ENCODE results near the gene AMPD3.
"Not testable (repeated sequence)": the region's sequence is repeated elsewhere in the genome, so short reads cannot be mapped to it uniquely, and the experiment has no call there.

The AMPD3 gene

GRCh38 chr11:10415817-10416392 lies 39.2 kb upstream of the AMPD3 start:
- Histone ChIP-seq H3K9me3 (replicated peaks; ENCODE audit: low read length) (no peaks in the 10 kb centered on the region), H3K9ac (ENCODE audit: low read depth, low read length) (no peak overlapping the region), H3K4me2 (ENCODE audit: low read length) (no peak overlapping the region), H3K4me3 (ENCODE audit: low read length) (no peak overlapping the region), H3K27me3 (ENCODE audit: control insufficient read depth, insufficient read depth, low read length) (no peaks in the 10 kb centered on the region), H3K36me3 (ENCODE audit: insufficient read depth, low read length) (no peaks in the 10 kb centered on the region), H3K4me1 (ENCODE audit: control insufficient read depth, insufficient read depth, low read length) (peaks cover 10% of the 10 kb centered on the region)

- Histone ChIP-seq H3K27me3 (ENCODE audit: control insufficient read depth, insufficient read depth, low read length) (no peaks in the 10 kb centered on the region), H3K36me3 (ENCODE audit: insufficient read depth, low read length) (no peaks in the 10 kb centered on the region), H3K9me3 (replicated peaks; ENCODE audit: low read length) (no peaks in the 10 kb centered on the region), H3K4me1 (ENCODE audit: control insufficient read depth, insufficient read depth, low read length) (peaks cover 10% of the 10 kb centered on the region), H3K4me2 (ENCODE audit: low read length) (peak overlapping the region; percentile 67), H3K4me3 (ENCODE audit: low read length) (no peak overlapping the region), H3K9ac (ENCODE audit: low read depth, low read length) (peak overlapping the region; percentile 3)
Observed at GRCh38 chr11:10418259-10418949, 36.7 kb upstream of the AMPD3 start.

GRCh38 chr11:10418950-10419310 lies 36.1 kb upstream of the AMPD3 start:
- H3K9ac ChIP-seq (ENCODE audit: low read depth, low read length): peak overlapping the region; percentile 3
- H3K27me3 ChIP-seq (ENCODE audit: control insufficient read depth, insufficient read depth, low read length): no peaks in the 10 kb centered on the region
- H3K4me2 ChIP-seq (ENCODE audit: low read length): peak overlapping the region; percentile 67
- no peak overlapping the region for H3K4me3 ChIP-seq (ENCODE audit: low read length)
- H3K36me3 ChIP-seq (ENCODE audit: insufficient read depth, low read length): no peaks in the 10 kb centered on the region
- peaks cover 10% of the 10 kb centered on the region for H3K4me1 ChIP-seq (ENCODE audit: control insufficient read depth, insufficient read depth, low read length)
- H3K9me3 ChIP-seq (replicated peaks; ENCODE audit: low read length): no peaks in the 10 kb centered on the region

GRCh38 chr11:10426475-10426874 lies 28.6 kb upstream of the AMPD3 start:
- Histone ChIP-seq H3K4me1 (ENCODE audit: control insufficient read depth, insufficient read depth, low read length) (peaks cover 4% of the 10 kb centered on the region), H3K36me3 (ENCODE audit: insufficient read depth, low read length) (no peaks in the 10 kb centered on the region), H3K4me2 (ENCODE audit: low read length) (no peak overlapping the region), H3K9ac (ENCODE audit: low read depth, low read length) (no peak overlapping the region), H3K27me3 (ENCODE audit: control insufficient read depth, insufficient read depth, low read length) (no peaks in the 10 kb centered on the region), H3K9me3 (replicated peaks; ENCODE audit: low read length) (no peaks in the 10 kb centered on the region), H3K4me3 (ENCODE audit: low read length) (no peak overlapping the region)

GRCh38 chr11:10428453-10428852 lies 26.6 kb upstream of the AMPD3 start:
- Histone ChIP-seq H3K4me2 (ENCODE audit: low read length) (no peak overlapping the region), H3K27me3 (ENCODE audit: control insufficient read depth, insufficient read depth, low read length) (no peaks in the 10 kb centered on the region), H3K4me3 (ENCODE audit: low read length) (no peak overlapping the region), H3K4me1 (ENCODE audit: control insufficient read depth, insufficient read depth, low read length) (peaks cover 4% of the 10 kb centered on the region), H3K9me3 (replicated peaks; ENCODE audit: low read length) (no peaks in the 10 kb centered on the region), H3K36me3 (ENCODE audit: insufficient read depth, low read length) (no peaks in the 10 kb centered on the region), H3K9ac (ENCODE audit: low read depth, low read length) (no peak overlapping the region)

- Histone ChIP-seq H3K9me3 (replicated peaks; ENCODE audit: low read length) (no peaks in the 10 kb centered on the region), H3K4me2 (ENCODE audit: low read length) (no peak overlapping the region), H3K4me1 (ENCODE audit: control insufficient read depth, insufficient read depth, low read length) (peaks cover 4% of the 10 kb centered on the region), H3K36me3 (ENCODE audit: insufficient read depth, low read length) (no peaks in the 10 kb centered on the region), H3K9ac (ENCODE audit: low read depth, low read length) (no peak overlapping the region), H3K27me3 (ENCODE audit: control insufficient read depth, insufficient read depth, low read length) (no peaks in the 10 kb centered on the region), H3K4me3 (ENCODE audit: low read length) (no peak overlapping the region)
Observed at GRCh38 chr11:10429526-10429925, 25.5 kb upstream of the AMPD3 start.

GRCh38 chr11:10432493-10432892 lies 22.6 kb upstream of the AMPD3 start:
- H3K4me3 ChIP-seq (ENCODE audit: low read length): no peak overlapping the region
- no peaks in the 10 kb centered on the region for H3K27me3 ChIP-seq (ENCODE audit: control insufficient read depth, insufficient read depth, low read length)
- H3K9ac ChIP-seq (ENCODE audit: low read depth, low read length): no peak overlapping the region
- H3K36me3 ChIP-seq (ENCODE audit: insufficient read depth, low read length): no peaks in the 10 kb centered on the region
- no peaks in the 10 kb centered on the region for H3K4me1 ChIP-seq (ENCODE audit: control insufficient read depth, insufficient read depth, low read length)
- no peak overlapping the region for H3K4me2 ChIP-seq (ENCODE audit: low read length)
- H3K9me3 ChIP-seq (replicated peaks; ENCODE audit: low read length): no peaks in the 10 kb centered on the region

- Histone ChIP-seq H3K4me3 (ENCODE audit: low read length) (no peak overlapping the region), H3K9ac (ENCODE audit: low read depth, low read length) (no peak overlapping the region), H3K4me2 (ENCODE audit: low read length) (no peak overlapping the region), H3K9me3 (replicated peaks; ENCODE audit: low read length) (no peaks in the 10 kb centered on the region), H3K27me3 (ENCODE audit: control insufficient read depth, insufficient read depth, low read length) (no peaks in the 10 kb centered on the region), H3K4me1 (ENCODE audit: control insufficient read depth, insufficient read depth, low read length) (no peaks in the 10 kb centered on the region), H3K36me3 (ENCODE audit: insufficient read depth, low read length) (no peaks in the 10 kb centered on the region)
Observed at GRCh38 chr11:10432971-10433370, 22.1 kb upstream of the AMPD3 start.

- Histone ChIP-seq H3K36me3 (ENCODE audit: insufficient read depth, low read length) (no peaks in the 10 kb centered on the region), H3K4me3 (ENCODE audit: low read length) (no peak overlapping the region), H3K9ac (ENCODE audit: low read depth, low read length) (no peak overlapping the region), H3K9me3 (replicated peaks; ENCODE audit: low read length) (no peaks in the 10 kb centered on the region), H3K4me2 (ENCODE audit: low read length) (no peak overlapping the region), H3K27me3 (ENCODE audit: control insufficient read depth, insufficient read depth, low read length) (no peaks in the 10 kb centered on the region), H3K4me1 (ENCODE audit: control insufficient read depth, insufficient read depth, low read length) (no peaks in the 10 kb centered on the region)
Observed at GRCh38 chr11:10436224-10436623, 18.8 kb upstream of the AMPD3 start.

GRCh38 chr11:10436683-10437082 lies 18.4 kb upstream of the AMPD3 start:
- not testable (repeated sequence) for H3K36me3 ChIP-seq (ENCODE audit: insufficient read depth, low read length); H3K4me1 ChIP-seq (ENCODE audit: control insufficient read depth, insufficient read depth, low read length); H3K9ac ChIP-seq (ENCODE audit: low read depth, low read length)

GRCh38 chr11:10438458-10438857 lies 16.6 kb upstream of the AMPD3 start:
- no peaks in the 10 kb centered on the region for H3K4me1 ChIP-seq (ENCODE audit: control insufficient read depth, insufficient read depth, low read length)
- no peaks in the 10 kb centered on the region for H3K9me3 ChIP-seq (replicated peaks; ENCODE audit: low read length)
- no peaks in the 10 kb centered on the region for H3K27me3 ChIP-seq (ENCODE audit: control insufficient read depth, insufficient read depth, low read length)
- no peak overlapping the region for H3K9ac ChIP-seq (ENCODE audit: low read depth, low read length)
- no peaks in the 10 kb centered on the region for H3K36me3 ChIP-seq (ENCODE audit: insufficient read depth, low read length)
- no peak overlapping the region for H3K4me3 ChIP-seq (ENCODE audit: low read length)
- no peak overlapping the region for H3K4me2 ChIP-seq (ENCODE audit: low read length)

More at GRCh38 chr11:10436683-10437082, 18.4 kb upstream of the AMPD3 start:
- not testable (repeated sequence) for H3K27me3 ChIP-seq (ENCODE audit: control insufficient read depth, insufficient read depth, low read length); H3K9me3 ChIP-seq (replicated peaks; ENCODE audit: low read length); H3K4me3 ChIP-seq (ENCODE audit: low read length); H3K4me2 ChIP-seq (ENCODE audit: low read length)

GRCh38 chr11:10439351-10439750 lies 15.7 kb upstream of the AMPD3 start:
- Histone ChIP-seq H3K4me2 (ENCODE audit: low read length) (no peak overlapping the region), H3K36me3 (ENCODE audit: insufficient read depth, low read length) (no peaks in the 10 kb centered on the region), H3K4me1 (ENCODE audit: control insufficient read depth, insufficient read depth, low read length) (no peaks in the 10 kb centered on the region), H3K9me3 (replicated peaks; ENCODE audit: low read length) (no peaks in the 10 kb centered on the region), H3K4me3 (ENCODE audit: low read length) (no peak overlapping the region), H3K27me3 (ENCODE audit: control insufficient read depth, insufficient read depth, low read length) (no peaks in the 10 kb centered on the region), H3K9ac (ENCODE audit: low read depth, low read length) (no peak overlapping the region)

Data from skeletal muscle satellite cell (primary cell).